GM19397 (cell line): ENCODE results near the gene INHBC.

Experiments
- ATAC-seq: cut with Tn5 transposase; IDR thresholded peaks from one replicate; pipeline ENCODE4 v1.9.1; 2021; ENCODE audit warnings: mild to moderate bottlenecking, moderate library complexity; ENCODE audit not compliant: unreplicated experiment

INHBC gene

DNA sequence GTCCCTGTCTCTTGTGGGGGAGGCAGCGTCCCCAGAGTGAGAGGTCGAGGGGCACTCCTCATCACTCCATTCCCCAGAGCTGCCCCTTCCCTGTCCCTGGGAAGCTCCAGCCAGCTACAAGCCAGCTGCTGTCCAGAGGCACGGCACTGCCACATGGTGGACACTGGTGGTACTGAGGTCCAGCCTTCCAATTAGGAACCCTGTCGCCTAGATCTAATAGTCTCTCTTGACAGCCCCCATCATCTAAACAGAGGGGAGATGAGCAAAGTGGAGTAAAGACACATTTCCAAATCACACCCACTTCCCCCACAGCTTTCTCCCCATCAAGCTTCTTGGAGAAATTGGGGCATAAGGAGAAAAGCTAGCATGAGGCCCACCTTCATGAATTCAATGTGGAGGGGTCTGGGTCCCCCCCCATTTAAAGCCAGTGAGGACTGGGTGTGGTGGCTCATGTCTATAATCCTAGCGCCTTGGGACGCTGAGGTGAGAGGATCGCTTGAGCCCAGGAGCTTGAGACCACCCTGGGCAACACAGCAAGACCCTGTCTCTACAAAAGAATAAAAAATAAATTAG is 18.4 kb downstream of the INHBC start:
- ATAC-seq: no peak

DNA sequence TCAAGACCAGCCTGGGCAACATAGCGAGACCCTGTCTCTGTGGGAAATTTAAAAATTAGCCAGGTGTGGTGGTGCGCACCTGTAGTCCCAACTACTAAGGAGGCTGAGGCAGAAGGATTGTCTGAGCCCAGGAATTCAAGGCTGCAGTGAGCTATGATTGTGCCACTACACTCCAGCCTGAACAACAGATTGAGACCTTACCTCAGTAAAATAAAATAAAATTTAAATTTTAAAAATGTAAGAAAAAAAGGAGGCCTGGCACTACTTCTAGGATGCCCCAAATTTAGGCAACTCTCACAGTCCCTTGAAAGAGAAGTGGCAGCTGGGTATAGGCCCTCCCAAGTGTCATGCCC is 19.6 kb downstream of the INHBC start:
- no peak for ATAC-seq

DNA sequence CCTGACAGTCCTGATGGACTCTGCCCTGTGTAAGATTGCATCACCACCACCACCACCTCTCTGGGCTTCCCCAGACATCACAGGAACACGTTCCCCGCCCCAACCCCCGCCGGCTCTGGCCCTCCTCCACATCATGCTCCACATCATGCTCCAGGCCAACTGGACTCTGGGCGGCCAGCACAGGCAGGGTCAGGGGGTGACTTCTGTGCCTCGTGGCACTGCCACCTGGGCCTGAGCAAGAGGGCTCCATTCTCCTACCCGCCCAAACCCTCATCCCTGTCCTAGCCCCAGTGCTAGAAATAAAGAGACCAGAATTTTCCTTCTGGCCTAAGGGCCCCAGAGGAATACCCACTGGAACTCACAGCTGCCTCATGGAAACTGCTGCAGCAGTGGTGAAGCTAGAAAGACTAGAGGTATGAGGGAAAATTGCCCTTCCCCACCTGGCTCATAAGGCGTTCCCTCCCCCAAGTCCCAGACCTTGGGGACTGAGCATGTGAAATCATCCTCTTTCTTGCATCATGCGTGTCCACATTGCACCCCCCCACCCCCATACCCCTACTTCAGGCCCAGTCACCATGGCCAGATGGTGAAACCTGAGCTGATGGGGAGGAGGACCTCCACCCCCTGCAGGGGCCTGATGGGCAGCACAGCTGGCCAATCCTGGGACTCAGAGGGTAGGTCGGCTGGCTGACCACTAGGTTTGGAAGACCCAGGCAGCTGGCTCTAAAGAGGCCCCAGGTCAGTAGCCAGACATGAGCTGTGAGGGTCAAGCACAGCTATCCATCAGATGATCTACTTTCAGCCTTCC is 20.2 kb downstream of the INHBC start, which contains the start of gene INHBE:
Gene INHBE, plus strand, starts transcription at position 742 of the 808 bp plus-strand sequence. CDS start 230 bp downstream, outside the sequence.
- ATAC-seq: no peak

DNA sequence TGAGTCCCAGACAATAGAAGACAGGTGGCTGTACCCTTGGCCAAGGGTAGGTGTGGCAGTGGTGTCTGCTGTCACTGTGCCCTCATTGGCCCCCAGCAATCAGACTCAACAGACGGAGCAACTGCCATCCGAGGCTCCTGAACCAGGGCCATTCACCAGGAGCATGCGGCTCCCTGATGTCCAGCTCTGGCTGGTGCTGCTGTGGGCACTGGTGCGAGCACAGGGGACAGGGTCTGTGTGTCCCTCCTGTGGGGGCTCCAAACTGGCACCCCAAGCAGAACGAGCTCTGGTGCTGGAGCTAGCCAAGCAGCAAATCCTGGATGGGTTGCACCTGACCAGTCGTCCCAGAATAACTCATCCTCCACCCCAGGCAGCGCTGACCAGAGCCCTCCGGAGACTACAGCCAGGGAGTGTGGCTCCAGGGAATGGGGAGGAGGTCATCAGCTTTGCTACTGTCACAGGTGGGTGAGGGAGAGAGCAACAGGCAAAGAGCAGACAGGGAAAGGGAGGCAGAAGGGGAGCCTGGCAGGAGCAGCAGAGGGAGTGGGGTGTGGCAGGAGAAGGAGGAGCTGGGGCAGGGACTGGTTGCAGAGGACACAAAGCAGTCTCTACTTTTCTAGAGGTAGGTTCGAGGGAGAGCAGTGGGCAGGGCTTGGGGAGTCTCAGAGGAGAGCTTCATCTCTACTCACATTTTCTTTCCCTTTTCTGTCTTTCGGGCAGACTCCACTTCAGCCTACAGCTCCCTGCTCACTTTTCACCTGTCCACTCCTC is 21.0 kb downstream of the INHBC start:
- ATAC-seq: no peak

DNA sequence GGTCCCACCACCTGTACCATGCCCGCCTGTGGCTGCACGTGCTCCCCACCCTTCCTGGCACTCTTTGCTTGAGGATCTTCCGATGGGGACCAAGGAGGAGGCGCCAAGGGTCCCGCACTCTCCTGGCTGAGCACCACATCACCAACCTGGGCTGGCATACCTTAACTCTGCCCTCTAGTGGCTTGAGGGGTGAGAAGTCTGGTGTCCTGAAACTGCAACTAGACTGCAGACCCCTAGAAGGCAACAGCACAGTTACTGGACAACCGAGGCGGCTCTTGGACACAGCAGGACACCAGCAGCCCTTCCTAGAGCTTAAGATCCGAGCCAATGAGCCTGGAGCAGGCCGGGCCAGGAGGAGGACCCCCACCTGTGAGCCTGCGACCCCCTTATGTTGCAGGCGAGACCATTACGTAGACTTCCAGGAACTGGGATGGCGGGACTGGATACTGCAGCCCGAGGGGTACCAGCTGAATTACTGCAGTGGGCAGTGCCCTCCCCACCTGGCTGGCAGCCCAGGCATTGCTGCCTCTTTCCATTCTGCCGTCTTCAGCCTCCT is 21.6 kb downstream of the INHBC start:
- no peak for ATAC-seq

DNA sequence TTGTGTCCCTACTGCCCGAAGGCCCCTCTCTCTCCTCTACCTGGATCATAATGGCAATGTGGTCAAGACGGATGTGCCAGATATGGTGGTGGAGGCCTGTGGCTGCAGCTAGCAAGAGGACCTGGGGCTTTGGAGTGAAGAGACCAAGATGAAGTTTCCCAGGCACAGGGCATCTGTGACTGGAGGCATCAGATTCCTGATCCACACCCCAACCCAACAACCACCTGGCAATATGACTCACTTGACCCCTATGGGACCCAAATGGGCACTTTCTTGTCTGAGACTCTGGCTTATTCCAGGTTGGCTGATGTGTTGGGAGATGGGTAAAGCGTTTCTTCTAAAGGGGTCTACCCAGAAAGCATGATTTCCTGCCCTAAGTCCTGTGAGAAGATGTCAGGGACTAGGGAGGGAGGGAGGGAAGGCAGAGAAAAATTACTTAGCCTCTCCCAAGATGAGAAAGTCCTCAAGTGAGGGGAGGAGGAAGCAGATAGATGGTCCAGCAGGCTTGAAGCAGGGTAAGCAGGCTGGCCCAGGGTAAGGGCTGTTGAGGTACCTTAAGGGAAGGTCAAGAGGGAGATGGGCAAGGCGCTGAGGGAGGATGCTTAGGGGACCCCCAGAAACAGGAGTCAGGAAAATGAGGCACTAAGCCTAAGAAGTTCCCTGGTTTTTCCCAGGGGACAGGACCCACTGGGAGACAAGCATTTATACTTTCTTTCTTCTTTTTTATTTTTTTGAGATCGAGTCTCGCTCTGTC is 22.3 kb downstream of the INHBC start:
- no peak for ATAC-seq

DNA sequence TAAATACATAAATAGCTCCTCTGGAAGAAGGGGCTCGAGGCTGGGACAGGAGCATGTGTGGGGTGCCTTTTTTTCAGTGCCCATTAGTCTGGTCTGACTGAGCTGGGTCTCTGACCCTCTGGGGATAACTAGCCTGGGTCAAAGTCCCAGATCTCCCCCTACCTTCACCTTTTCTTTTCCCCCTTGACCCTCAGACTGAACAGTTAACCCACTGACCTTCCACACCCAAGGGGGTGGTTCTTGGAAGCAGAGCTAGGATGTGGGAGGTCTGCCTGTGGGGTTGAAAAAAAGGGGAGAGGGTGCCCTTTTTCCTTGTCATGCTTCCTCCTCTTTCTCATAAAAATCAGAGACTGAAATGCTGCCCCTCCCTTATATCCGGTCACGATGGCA is 24.1 kb downstream of the INHBC start:
- no peak for ATAC-seq

DNA sequence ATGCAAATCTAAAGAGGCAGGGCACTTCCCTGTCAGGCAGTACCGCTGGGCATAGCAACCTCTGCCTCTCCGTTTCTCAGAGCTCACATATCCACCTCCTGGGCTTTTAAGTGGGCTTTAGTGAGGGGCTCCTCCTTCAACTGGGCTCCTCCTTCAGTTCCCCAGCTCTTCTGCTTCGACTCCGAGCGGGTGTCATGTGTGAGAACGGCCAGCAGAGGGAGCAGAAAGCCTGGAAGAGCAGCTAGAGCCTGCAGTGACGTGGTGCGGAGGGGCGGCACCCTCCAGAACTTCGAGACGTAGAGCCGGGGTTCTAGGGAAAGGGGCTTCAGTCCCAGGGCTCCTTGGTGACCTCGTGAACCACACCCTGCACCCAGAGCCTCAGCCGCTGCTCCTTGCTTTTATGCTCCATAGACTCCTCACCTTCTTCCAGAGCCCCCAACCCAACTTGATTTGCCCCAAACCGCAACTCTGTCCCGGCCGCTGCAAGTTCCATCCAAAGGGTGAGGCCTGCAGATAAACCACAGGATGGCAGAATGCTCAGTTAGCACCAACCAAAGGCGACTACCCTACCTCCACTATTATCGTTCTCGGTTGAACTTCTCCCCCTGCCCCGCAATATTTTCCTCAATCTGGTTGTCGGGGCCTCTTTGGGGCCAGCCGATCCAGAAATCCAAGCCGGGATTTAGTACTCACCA is 24.6 kb downstream of the INHBC start:
- ATAC-seq: peak; percentile 51

DNA sequence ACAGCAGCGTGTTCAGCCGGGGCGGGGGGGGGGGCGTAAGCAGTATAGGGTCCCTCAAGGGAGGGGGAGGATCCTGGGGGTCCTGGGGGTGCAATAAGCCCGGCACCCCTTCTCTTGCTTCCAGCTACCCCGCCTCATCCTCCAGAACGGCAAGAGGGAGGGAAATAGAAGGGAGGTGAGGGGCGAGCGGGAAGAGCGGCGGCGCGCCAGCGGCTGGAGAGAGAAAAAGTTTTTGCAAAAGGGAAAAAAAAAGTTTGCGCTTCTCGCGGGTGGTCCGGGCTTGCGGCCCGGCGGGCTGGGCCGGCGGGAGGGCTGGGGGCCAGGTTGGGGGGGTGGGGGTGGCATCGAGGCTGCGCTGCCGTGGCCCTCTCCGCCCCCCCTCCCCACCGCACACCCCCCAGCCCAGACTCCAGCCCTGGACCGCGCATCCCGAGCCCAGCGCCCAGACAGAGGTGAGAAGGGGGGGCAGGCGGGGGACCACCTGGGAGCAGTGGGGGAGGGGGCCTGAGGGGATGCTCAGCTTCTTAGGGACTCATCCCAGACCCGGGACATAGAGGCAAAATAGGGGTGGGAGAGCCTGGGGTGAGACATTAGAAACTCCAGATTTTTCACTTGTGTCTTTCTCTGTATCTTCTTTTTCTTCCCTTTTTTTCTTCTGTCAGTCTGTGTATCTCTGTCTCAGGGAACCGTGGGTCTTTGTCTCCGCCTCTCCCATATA is 25.3 kb downstream of the INHBC start, which contains the start of gene GLI1:
Gene GLI1, plus strand, starts transcription at position 36 of the 718 bp plus-strand sequence. CDS start 3,907 bp downstream, outside the sequence.
- ATAC-seq: no peak

DNA sequence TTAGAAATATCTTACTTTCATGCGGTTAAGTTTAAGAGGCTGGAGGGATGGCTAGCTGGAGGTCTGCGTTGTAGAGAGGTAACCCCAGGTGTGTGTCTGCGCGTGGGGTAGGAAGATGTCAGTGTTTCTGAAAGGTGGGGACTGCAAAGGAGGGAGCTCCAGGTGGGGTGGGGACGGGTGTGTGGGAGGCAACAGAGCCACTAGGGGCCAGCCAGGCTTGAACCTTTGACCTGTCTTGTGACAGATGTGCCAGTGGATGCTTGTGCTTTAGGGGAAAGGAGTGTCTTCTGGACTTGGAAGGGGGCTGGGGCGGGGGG is 25.8 kb downstream of the INHBC start:
- ATAC-seq: no peak

DNA sequence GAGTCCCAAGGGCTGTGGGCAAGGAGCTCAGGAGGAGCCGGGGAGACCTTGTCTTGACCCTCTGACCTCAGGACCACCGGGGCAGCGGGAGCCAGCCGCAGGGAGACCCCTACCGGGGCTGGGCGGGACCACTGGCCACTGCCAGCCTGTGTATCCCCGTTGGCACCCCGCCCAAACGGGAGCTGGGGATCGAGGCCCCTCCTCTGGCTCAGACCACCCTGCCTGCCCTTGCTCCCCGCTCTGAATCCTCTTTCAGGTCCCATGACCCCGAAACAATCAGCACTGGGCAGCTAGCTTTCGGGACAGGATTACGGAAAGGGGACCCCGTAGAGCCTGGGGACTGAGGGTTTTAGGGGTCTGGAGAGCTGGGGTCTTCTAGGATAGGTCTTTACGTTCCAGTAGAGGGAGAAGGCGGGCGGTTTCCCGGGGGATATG is 26.3 kb downstream of the INHBC start:
- no peak for ATAC-seq

DNA sequence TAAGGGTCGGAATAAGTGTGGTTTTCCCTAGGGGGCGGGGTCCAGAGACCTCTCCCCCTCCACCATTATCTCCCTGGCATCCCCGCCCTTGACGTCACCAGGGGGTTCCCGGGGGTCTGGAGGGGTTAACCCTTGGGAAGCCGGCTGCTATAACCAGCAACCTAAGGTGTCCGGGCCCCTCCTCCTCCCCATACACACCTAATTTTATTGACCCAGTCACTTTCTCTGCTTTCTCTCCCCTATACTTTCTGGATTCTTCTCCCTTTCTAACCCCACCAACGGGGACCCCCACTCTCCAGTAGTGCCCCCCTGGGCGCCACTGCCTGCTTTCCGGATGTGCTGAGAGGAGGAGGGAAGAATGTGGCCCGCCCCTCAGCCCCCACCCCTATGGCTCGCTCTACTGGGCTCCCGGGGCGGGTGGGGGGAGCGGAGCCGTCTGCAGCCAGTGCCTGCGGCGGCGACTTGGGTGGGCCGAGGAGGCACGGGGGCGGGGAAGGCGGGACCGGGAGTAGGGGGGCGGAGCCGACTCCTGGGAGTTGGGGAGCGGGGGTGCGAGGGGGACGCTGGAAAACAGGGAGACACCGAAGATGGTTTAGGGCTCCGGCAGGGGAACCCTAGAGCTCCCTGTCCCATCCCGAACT is 26.8 kb downstream of the INHBC start:
- no peak for ATAC-seq

DNA sequence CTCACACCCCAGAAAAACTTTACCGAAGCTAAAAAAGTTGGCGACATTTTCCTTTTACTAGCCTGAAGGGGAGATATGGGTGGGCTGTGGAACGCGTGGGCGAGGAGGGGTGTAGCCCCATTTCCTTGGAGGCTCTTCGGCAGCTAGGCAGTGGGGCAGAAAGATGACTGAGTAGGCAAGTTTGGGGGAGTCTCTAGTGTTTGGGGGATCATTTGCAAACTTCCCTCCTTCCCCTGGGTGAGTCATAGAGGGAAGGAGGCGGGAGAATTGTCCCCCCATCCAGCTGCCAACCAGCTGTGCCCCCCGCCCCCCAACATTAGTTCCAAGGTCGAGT is 27.3 kb downstream of the INHBC start:
- ATAC-seq: no peak

DNA sequence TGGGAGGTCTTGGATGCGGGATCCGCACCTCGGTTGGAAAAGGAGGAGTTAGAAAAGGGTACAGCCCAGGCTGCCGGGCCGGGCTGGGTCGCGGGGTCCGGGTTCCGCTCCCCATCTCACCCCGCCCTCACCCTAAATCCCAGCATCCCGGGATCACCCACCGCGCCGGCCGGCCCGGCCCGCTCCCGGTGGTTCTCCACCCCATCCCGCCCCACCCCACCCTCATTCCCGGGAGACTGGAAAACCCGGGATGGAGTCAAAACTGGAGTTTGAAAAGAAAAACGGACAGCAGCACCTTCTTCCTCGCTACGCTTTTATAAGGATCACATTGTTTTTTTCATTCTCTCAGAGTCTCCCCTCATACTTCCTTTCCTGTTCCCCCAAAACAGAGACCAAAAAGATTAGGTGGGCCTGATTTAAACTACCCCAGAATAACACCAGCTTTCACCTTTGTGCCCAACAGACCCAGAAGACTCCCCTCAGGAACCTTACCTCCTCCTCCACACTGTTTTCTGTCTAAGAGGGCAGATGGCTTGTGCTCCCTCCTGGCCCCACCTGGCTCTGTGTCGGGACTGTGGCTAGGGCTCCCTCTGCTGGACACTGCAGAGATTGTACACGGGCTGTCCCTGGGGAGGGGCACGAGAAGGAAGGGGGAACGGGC is 27.8 kb downstream of the INHBC start:
- ATAC-seq: peak; percentile 67

DNA sequence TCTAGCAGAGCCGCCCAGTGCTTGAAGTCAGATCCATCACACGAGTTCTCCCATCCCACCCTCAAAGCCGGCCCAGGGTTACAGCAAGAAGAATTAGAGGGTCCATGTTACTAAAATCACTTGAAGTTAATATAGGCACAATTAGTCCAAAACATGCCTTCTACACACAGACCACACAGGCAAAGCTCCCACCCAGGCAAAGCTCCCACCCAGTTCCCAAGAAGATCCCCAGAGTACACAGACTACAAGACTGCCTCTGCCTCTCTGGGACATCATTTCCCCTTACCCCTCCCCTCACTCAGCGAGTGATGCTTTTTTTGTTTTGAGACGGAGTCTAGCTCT is 28.3 kb downstream of the INHBC start:
- no peak for ATAC-seq

DNA sequence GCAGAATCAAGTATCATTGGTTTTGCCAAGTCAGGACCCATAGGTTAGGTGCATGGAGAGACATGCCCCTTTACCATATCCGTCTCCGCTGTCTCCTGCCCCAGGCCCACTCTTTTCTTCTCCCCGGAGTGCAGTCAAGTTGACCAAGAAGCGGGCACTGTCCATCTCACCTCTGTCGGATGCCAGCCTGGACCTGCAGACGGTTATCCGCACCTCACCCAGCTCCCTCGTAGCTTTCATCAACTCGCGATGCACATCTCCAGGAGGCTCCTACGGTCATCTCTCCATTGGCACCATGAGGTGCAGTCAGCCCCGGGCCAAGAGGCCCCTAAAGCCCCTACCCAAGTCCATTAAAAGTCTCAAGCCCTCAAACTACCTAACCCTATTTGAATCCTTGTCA is 30.0 kb downstream of the INHBC start:
- ATAC-seq: no peak

DNA sequence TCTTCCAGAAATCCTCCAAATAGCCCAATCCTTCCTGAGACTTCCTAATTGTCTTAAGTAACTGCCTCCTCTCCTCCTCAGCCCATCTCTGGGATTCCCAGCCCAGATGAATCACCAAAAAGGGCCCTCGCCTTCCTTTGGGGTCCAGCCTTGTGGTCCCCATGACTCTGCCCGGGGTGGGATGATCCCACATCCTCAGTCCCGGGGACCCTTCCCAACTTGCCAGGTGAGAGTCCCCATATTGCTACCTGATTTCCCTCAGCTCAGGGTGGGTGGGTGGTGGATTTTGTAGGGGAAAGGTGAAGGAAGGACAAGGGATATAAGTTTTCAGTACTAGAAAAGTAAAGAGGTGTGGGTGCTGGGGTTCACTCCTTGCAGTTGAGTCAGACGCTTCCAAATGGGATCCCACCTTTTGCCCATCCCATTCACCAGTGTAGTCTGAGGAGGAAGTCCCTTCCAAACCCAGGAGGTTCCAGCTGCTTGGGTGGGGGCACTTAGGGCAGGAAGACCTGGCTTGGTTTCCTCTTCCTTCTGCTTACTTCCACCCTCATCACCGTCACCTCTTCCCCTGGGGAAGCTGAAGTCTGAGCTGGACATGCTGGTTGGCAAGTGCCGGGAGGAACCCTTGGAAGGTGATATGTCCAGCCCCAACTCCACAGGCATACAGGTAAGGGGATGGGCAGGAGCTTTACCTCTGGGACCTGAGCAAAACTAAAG is 30.6 kb downstream of the INHBC start:
- ATAC-seq: no peak
